IMR-90 (cell line): ENCODE measurements around the gene CLEC16A. TPM values are rescaled to one million over a fixed set of nuclear protein-coding genes. Genes with fewer than 3 reads are reported as not detected.
A peak's percentile ranks its signal among the peaks of the same experiment; 100 is the strongest.

Experiments used
- ATAC-seq: fragments of 200-7000 bp; cut with Tn5 transposase; 2 replicates; pipeline ENCODE4 v1.9.1; 2020; ENCODE audit warnings: low read depth, mild to moderate bottlenecking, moderate library complexity
- BruUV-seq: library from RNA; stranded (reverse); fragments of 400-500 nt; replicated peaks from 2 replicates; lab custom pipeline; 2021; lab: Mats Ljungman, UMichigan
- CTCF ChIA-PET: fragments of 300-600 bp; formaldehyde crosslinking; extraction: SDS; loops from one replicate; lab custom pipeline; 2021; ENCODE audit warnings: antibody characterized with exemption; lab: Yijun Ruan, JAX
- POLR2A ChIA-PET: fragments of 300-600 bp; sonication (Branson Sonifier 250); formaldehyde crosslinking; loops from one replicate; lab custom pipeline; 2022; ENCODE audit warnings: antibody characterized with exemption; ENCODE audit not compliant: unreplicated experiment; lab: Charles Lee
- DNase-seq: peaks from one replicate; pipeline ENCODE4 v3.0.0; 2013
- H2AFZ ChIP-seq: replicated peaks from 2 replicates; pipeline ENCODE3; 2013; ENCODE audit warnings: low read length, mild to moderate bottlenecking; ENCODE audit not compliant: poor library complexity
- H2AK5ac ChIP-seq: 2 replicates; pipeline ENCODE4 v1.6.1; 2013; ENCODE audit warnings: low read depth, low read length, inconsistent platforms
- H2AK9ac ChIP-seq: replicated peaks from 2 replicates; pipeline ENCODE3; 2013; ENCODE audit warnings: mild to moderate bottlenecking, low read depth, low read length, moderate library complexity; ENCODE audit not compliant: poor library complexity
- H2BK120ac ChIP-seq: 2 replicates; pipeline ENCODE4 v1.6.1; 2013; ENCODE audit warnings: low read depth, low read length, inconsistent platforms
- H2BK15ac ChIP-seq: 3 replicates; pipeline ENCODE4 v1.6.1; 2013; ENCODE audit warnings: low read depth, low read length, inconsistent platforms
- H2BK20ac ChIP-seq: 2 replicates; pipeline ENCODE4 v1.6.1; 2013; ENCODE audit warnings: low read depth, mild to moderate bottlenecking, inconsistent platforms, low read length, moderate library complexity
- H2BK5ac ChIP-seq: 2 replicates; pipeline ENCODE4 v1.6.1; 2013; ENCODE audit warnings: mild to moderate bottlenecking, low read depth, low read length, inconsistent platforms; ENCODE audit not compliant: poor library complexity, severe bottlenecking
- H3K14ac ChIP-seq: replicated peaks from 2 replicates; pipeline ENCODE4 v1.6.1; 2013; ENCODE audit warnings: low read depth, low read length, inconsistent platforms
- H3K18ac ChIP-seq: 2 replicates; pipeline ENCODE4 v1.6.1; 2013; ENCODE audit warnings: low read depth, low read length, control low read depth
- H3K23ac ChIP-seq: 2 replicates; pipeline ENCODE4 v1.6.1; 2013; ENCODE audit warnings: low read depth, low read length, inconsistent platforms
- H3K27ac ChIP-seq: 2 replicates; pipeline ENCODE4 v1.5.1; 2013; ENCODE audit warnings: mild to moderate bottlenecking, control low read depth, low read length; ENCODE audit not compliant: insufficient read depth
- H3K27me3 ChIP-seq: 2 replicates; pipeline ENCODE4 v1.6.1; 2013; ENCODE audit warnings: low read length; ENCODE audit not compliant: control insufficient read depth, insufficient read depth
- H3K36me3 ChIP-seq: 2 replicates; pipeline ENCODE4 v1.6.1; 2013; ENCODE audit warnings: low read length, mixed read lengths; ENCODE audit not compliant: control insufficient read depth, insufficient read depth
- H3K4ac ChIP-seq: 2 replicates; pipeline ENCODE4 v1.6.1; 2013; ENCODE audit warnings: low read depth, low read length, inconsistent platforms
- H3K4me1 ChIP-seq: 2 replicates; pipeline ENCODE4 v1.6.1; 2013; ENCODE audit warnings: low read length, mixed read lengths; ENCODE audit not compliant: control insufficient read depth, insufficient read depth
- H3K4me2 ChIP-seq: 2 replicates; pipeline ENCODE4 v1.6.1; 2013; ENCODE audit warnings: low read depth, mild to moderate bottlenecking, control low read depth, low read length, moderate library complexity
- H3K4me3 ChIP-seq: 2 replicates; pipeline ENCODE4 v1.5.1; 2013; ENCODE audit warnings: low read depth, mild to moderate bottlenecking, control low read depth, low read length, moderate library complexity; ENCODE audit not compliant: insufficient read depth
- H3K56ac ChIP-seq: 2 replicates; pipeline ENCODE4 v1.6.1; 2013; ENCODE audit warnings: low read length, inconsistent platforms; ENCODE audit not compliant: insufficient read depth; ENCODE audit errors: extremely low read depth
- H3K79me1 ChIP-seq, 2 experiments: 2 replicates each; pipeline ENCODE4 v1.6.1; 2013; ENCODE audit warnings: low read length in 2 of 2, inconsistent platforms in 1 of 2, low read depth in 1 of 2
- H3K9ac ChIP-seq: 2 replicates; pipeline ENCODE4 v1.6.1; 2013; ENCODE audit warnings: low read depth, low read length, control low read depth
- H3K9me1 ChIP-seq: 2 replicates; pipeline ENCODE4 v1.6.1; 2013; ENCODE audit warnings: low read length, inconsistent platforms; ENCODE audit not compliant: insufficient read depth
- H3K9me3 ChIP-seq: 2 replicates; pipeline ENCODE4 v1.6.1; 2013; ENCODE audit warnings: low read length; ENCODE audit not compliant: control insufficient read depth, insufficient read depth
- H4K20me1 ChIP-seq: 2 replicates; pipeline ENCODE4 v1.6.1; 2013; ENCODE audit warnings: low read length, inconsistent platforms; ENCODE audit not compliant: insufficient read depth
- H4K5ac ChIP-seq: 2 replicates; pipeline ENCODE4 v1.6.1; 2013; ENCODE audit warnings: mild to moderate bottlenecking, low read depth, low read length, control low read depth
- H4K8ac ChIP-seq, 2 experiments: 2 replicates each; pipeline ENCODE4 v1.6.1; 2013; ENCODE audit warnings: low read depth in 2 of 2, low read length in 2 of 2, control low read depth in 1 of 2, inconsistent platforms in 1 of 2
- H4K91ac ChIP-seq: 2 replicates; pipeline ENCODE4 v1.6.1; 2013; ENCODE audit warnings: low read depth, low read length, inconsistent platforms; ENCODE audit not compliant: insufficient read depth
- BHLHE40 ChIP-seq: fragments of 150-350 bp; IDR thresholded peaks from 2 replicates; pipeline ENCODE4 v1.6.1; 2016; ENCODE audit warnings: mild to moderate bottlenecking, low read depth, low read length
- CEBPB ChIP-seq: IDR thresholded peaks from 2 replicates; pipeline ENCODE4 v1.6.1; 2012; ENCODE audit warnings: low read depth, low read length, improper control_type of control experiment
- CHD1 ChIP-seq: IDR thresholded peaks from 2 replicates; pipeline ENCODE4 v1.6.1; 2012; ENCODE audit warnings: low read depth, low read length, improper control_type of control experiment
- MAFK ChIP-seq: IDR thresholded peaks from 2 replicates; pipeline ENCODE4 v1.6.1; 2012; ENCODE audit warnings: low read depth, low read length, improper control_type of control experiment
- MAZ ChIP-seq: IDR thresholded peaks from 2 replicates; pipeline ENCODE4 v1.6.1; 2012; ENCODE audit warnings: low read depth, mild to moderate bottlenecking, low read length, improper control_type of control experiment, moderate library complexity, borderline replicate concordance
- MXI1 ChIP-seq: IDR thresholded peaks from 2 replicates; pipeline ENCODE4 v1.6.1; 2012; ENCODE audit warnings: low read depth, mild to moderate bottlenecking, low read length, moderate library complexity, borderline replicate concordance
- NFE2L2 ChIP-seq: fragments of 150-350 bp; IDR thresholded peaks from 2 replicates; pipeline ENCODE4 v1.6.1; 2016; ENCODE audit warnings: low read depth, mild to moderate bottlenecking, low read length
- POLR2A ChIP-seq: IDR thresholded peaks from 2 replicates; pipeline ENCODE4 v1.6.1; 2012; ENCODE audit warnings: mild to moderate bottlenecking, low read depth, low read length
- RAD21 ChIP-seq: IDR thresholded peaks from 2 replicates; pipeline ENCODE4 v1.6.1; 2012; ENCODE audit warnings: low read length, improper control_type of control experiment
- RCOR1 ChIP-seq: IDR thresholded peaks from 2 replicates; pipeline ENCODE4 v1.6.1; 2012; ENCODE audit warnings: mild to moderate bottlenecking, low read length, improper control_type of control experiment; ENCODE audit not compliant: insufficient replicate concordance
- SMC3 ChIP-seq: fragments of 150-350 bp; IDR thresholded peaks from 2 replicates; pipeline ENCODE4 v1.6.1; 2016; ENCODE audit warnings: low read depth, mild to moderate bottlenecking, antibody characterized with exemption, low read length, moderate library complexity
- USF2 ChIP-seq: fragments of 150-350 bp; IDR thresholded peaks from 2 replicates; pipeline ENCODE4 v1.6.1; 2017; ENCODE audit warnings: mild to moderate bottlenecking, antibody characterized with exemption, low read length, low read depth
- WGBS, 2 experiments: methylation state at CpG; one replicate each; pipeline versions ENCODE4 v1.1.5 to v1.1.7; 2013; ENCODE audit warnings: missing lambda C conversion rate in 2 of 2; ENCODE audit not compliant: insufficient read length in 1 of 2; ENCODE audit errors: extremely low coverage in 2 of 2; 5-methylcytosine and 5-hydroxymethylcytosine counted together
- dilution Hi-C: fragments of 300-500 bp; cut with HindIII; formaldehyde crosslinking; loops from one replicate; pipeline ENCODE4 v1.14.3; 2018; ENCODE audit warnings: low sequenced_read_pairs; ENCODE audit not compliant: unreplicated experiment
- in situ Hi-C: fragments of 300-500 bp; cut with MboI; formaldehyde crosslinking; loops from 3 replicates; pipeline ENCODE4 v1.14.3; 2019; ENCODE audit warnings: low sequenced_read_pairs, inconsistent platforms, mixed read lengths
- intact Hi-C: fragments of 100-400 bp; cut with micrococcal nuclease; formaldehyde crosslinking; loops from 2 replicates; pipeline ENCODE4 v1.10.0; 2022
- polyA plus RNA-seq, 3 experiments: library from polyadenylated mRNA; depleted of rRNA; stranded (reverse); fragments of >200 nt; gene quantifications; 2 replicates each; pipeline ENCODE4 v1.2.3, GENCODE V29; 2012; ENCODE audit warnings: low replicate concordance in 1 of 3
- total RNA-seq: library from RNA; depleted of rRNA; stranded (reverse); fragments of >200 nt; gene quantifications from 2 replicates; pipeline ENCODE4 v1.2.3, GENCODE V29; 2012
- TF ChIP-seq, protein P1 (sequence below): fragments of 150-350 bp; IDR thresholded peaks from 2 replicates; pipeline ENCODE4 v1.6.1; 2016; ENCODE audit warnings: low read depth, mild to moderate bottlenecking, low read length, moderate library complexity, borderline replicate concordance

Gene CLEC16A
- total and polyA plus RNA-seq, 2 of the 4 experiments (the other 2 are of a cell fraction) = 15.9 to 16.5 TPM

- peaks cover 0 to 32% of the 10 kb centered on the region in 2 experiments; a peak in 2 of 4 replicates for H3K79me1 ChIP-seq
- H2AK9ac ChIP-seq = no peak overlapping the region
- H3K9me3 ChIP-seq = no peaks in the 10 kb centered on the region
- no peak overlapping the region for H3K4me3 ChIP-seq
- peak overlapping the region; percentile 88; the same call in 1 of the 2 replicates for H3K27ac ChIP-seq
- peak overlapping the region; percentile 83 for H4K5ac ChIP-seq
- dilution Hi-C loops = no loop called here
- no peak for DNase-seq
- no peak overlapping the region; the same call in 1 of the 2 replicates for H3K23ac ChIP-seq
- no TSS peak for BruUV-seq
- peak overlapping the region; percentile 77 for H2BK20ac ChIP-seq
- peak overlapping the region; percentile 69; the same call in 2 of the 3 replicates for H2BK15ac ChIP-seq
- H3K36me3 ChIP-seq = no peaks in the 10 kb centered on the region
- ChIA-PET CTCF (interaction anchor here (1.4 kb wide), 1 partner anchor 127 kb away, joined by 4 read pairs; no protein-coding TSS in a partner anchor), POLR2A (no interaction called here)
- no peak overlapping the region; the same call in 1 of the 2 replicates for H3K9ac ChIP-seq
- TF ChIP-seq RCOR1 (no peak), RAD21 (no peak), MXI1 (no peak), NFE2L2 (no peak), BHLHE40 (no peak), USF2 (no peak), MAZ (no peak), CHD1 (no peak), SMC3 (no peak), POLR2A (no peak), MAFK (no peak), CEBPB (no peak)
- TF ChIP-seq, protein P1, sequence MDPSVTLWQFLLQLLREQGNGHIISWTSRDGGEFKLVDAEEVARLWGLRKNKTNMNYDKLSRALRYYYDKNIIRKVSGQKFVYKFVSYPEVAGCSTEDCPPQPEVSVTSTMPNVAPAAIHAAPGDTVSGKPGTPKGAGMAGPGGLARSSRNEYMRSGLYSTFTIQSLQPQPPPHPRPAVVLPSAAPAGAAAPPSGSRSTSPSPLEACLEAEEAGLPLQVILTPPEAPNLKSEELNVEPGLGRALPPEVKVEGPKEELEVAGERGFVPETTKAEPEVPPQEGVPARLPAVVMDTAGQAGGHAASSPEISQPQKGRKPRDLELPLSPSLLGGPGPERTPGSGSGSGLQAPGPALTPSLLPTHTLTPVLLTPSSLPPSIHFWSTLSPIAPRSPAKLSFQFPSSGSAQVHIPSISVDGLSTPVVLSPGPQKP = no peak
- no peaks in the 10 kb centered on the region for H3K27me3 ChIP-seq
- H2BK5ac ChIP-seq = peak overlapping the region; percentile 30
- H3K4ac ChIP-seq = peak overlapping the region; percentile 84
- peak overlapping the region; percentile 38 for H2AK5ac ChIP-seq
- peak overlapping the region; percentile 60 to 72; a peak in 2 of 4 replicates for H4K8ac ChIP-seq
- in situ Hi-C loops = loop anchor here (10.0 kb wide), 1 partner anchor 106 kb away; no protein-coding TSS in a partner anchor
- peaks cover 38% of the 10 kb centered on the region for H3K9me1 ChIP-seq
- H4K91ac ChIP-seq = peak overlapping the region; percentile 54
- peak overlapping the region; percentile 88 for H3K18ac ChIP-seq
- peak overlapping the region; percentile 73 for H3K14ac ChIP-seq
- H3K56ac ChIP-seq = no peak overlapping the region; the same call in 1 of the 2 replicates
- H3K4me1 ChIP-seq = peaks cover 48% of the 10 kb centered on the region
- H3K4me2 ChIP-seq = no peak overlapping the region
- whole genome bisulfite sequencing, 2 experiments = 80% methylated on average over 5 of the region's 14 CpGs; no CpG with 5 or more reads in 1 of the 2 experiments
- peak overlapping the region; percentile 89 for H2BK120ac ChIP-seq
- ATAC-seq = no peak
- no peak overlapping the region for H2AFZ ChIP-seq
- intact Hi-C loops = no loop called here
- 0 out of 2 replicates have a peak, but pooled peaks cover 3% of the 10 kb centered on the region for H4K20me1 ChIP-seq
These were observed 146.8 kb downstream of the CLEC16A start for GRCh38 chr16:11091021-11091785.
